Measurements from ENCODE around the gene ALG1.
A peak's percentile ranks its signal among the peaks of the same experiment; 100 is the strongest.
"Not testable (repeated sequence)": the region's sequence is repeated elsewhere in the genome, so short reads cannot be mapped to it uniquely, and the experiment has no call there.

ALG1 gene

GRCh38 chr16:5093746-5094145, 22.1 kb downstream of the ALG1 start:
- peaks cover 20 to 29% of the 10 kb centered on the region in 2 donors for H3K4me1 Mint-ChIP-seq
- not testable (repeated sequence) for DNase-seq; H3K4me3 Mint-ChIP-seq; ATAC-seq (replicated peaks); H3K27me3 Mint-ChIP-seq; H3K9me3 Mint-ChIP-seq
- H3K36me3 Mint-ChIP-seq: peaks cover 11 to 30% of the 10 kb centered on the region in 2 donors
- peak overlapping the region; percentile 53 for H3K27ac Mint-ChIP-seq

- Mint-ChIP-seq H3K36me3 (peaks cover 10 to 27% of the 10 kb centered on the region in 2 donors), H3K4me1 (peaks cover 22 to 31% of the 10 kb centered on the region in 2 donors)
- not testable (repeated sequence) for H3K27me3 Mint-ChIP-seq; H3K9me3 Mint-ChIP-seq; H3K27ac Mint-ChIP-seq; ATAC-seq (replicated peaks); H3K4me3 Mint-ChIP-seq; DNase-seq
These were observed 23.6 kb downstream of the ALG1 start for GRCh38 chr16:5095145-5095830.

DNA sequence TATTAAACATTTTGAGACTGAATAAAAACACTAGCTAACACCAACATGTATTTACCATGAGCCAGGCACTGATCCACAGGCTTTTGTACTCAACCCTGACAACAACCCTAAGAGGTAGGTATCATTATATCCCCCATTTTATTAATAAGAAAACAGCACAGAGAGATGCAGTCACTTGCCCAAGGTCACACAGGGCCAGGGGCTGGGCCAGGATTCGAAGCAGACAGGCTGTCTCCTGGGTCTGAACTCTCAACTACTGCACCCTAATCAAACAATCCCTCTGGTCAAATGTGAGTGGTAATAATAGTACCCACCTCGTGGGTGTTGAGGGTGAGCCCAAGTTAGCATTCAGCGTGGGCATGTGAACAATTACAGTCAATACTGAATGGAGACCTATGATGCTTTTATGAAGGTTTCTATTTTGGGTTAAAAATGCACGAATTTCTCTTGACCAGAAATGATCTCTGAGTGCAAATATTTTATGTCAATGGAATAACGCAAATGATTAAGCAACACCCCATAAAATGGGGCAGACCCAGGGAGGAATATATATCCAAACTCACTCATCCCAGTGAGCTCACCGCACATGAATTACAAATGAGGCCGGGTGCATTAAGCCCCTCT, 24.9 kb downstream of the ALG1 start:
- Mint-ChIP-seq H3K4me3 (peak overlapping the region; percentile 91 to 92), H3K4me1 (peaks cover 22 to 31% of the 10 kb centered on the region in 2 donors), H3K36me3 (peaks cover 10 to 22% of the 10 kb centered on the region in 2 donors), H3K27me3 (peaks cover 10 to 13% of the 10 kb centered on the region in 2 donors), H3K27ac (peak overlapping the region; percentile 96)
- not testable (repeated sequence) for DNase-seq; ATAC-seq (replicated peaks); H3K9me3 Mint-ChIP-seq

GRCh38 chr16:5097061-5097469, 25.4 kb downstream of the ALG1 start:
- not testable (repeated sequence) for H3K9me3 Mint-ChIP-seq; ATAC-seq (replicated peaks)
- peaks cover 15 to 16% of the 10 kb centered on the region in 2 donors for H3K27me3 Mint-ChIP-seq
- peak overlapping the region; percentile 91 to 92 for H3K4me3 Mint-ChIP-seq
- DNase-seq: peak; percentile 44
- peaks cover 10 to 18% of the 10 kb centered on the region in 2 donors for H3K36me3 Mint-ChIP-seq
- peak overlapping the region; percentile 96 for H3K27ac Mint-ChIP-seq
- peaks cover 20 to 28% of the 10 kb centered on the region in 2 donors for H3K4me1 Mint-ChIP-seq

DNA sequence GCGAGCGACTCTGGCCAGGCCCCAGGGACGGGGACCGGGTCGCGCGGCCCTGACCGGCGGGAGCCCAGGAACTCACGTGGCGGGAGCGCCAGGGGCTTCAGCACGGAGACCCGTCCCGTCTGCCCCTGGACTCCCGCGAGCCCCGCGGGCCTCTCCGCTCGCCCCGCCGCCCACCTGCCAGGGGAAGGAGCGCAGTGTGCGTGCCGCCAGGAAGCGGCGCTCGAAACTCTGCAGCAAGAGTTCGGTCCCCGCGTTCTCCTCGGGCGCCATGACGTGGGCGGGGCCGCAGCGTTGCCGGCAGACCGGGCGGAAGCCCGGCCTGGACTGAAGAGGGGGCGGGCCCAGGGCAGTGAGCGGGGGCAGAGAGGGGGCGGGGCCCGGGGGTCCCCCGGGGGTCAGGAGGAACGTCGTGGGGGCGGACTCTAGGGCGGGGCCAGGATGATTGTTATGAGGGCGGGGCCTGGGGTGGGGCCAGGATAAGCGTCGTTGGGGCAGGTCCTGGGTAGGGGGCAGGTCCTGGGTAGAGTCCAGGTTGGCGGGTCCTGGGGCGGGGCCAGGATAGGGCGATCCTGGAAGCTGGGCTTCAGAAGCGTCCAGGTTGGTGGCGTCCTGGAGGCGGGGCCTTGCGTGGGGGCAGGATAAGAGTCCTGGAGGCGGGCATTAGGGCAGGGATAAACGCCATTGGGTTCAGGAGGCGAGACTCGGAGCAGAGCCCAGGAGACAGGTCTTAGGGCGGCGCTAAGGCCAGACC, 26.0 kb downstream of the ALG1 start, which contains the start of gene EEF2KMT:
TSS of gene EEF2KMT (minus strand) at position 326 of the 751 bp plus-strand sequence. CDS start at position 270, 56 bp downstream.
- H3K27me3 Mint-ChIP-seq: peaks cover 17 to 22% of the 10 kb centered on the region in 2 donors
- H3K9me3 Mint-ChIP-seq: not testable (repeated sequence)
- H3K4me3 Mint-ChIP-seq: peak within 1 kb of the TSS; percentile 91 to 92
- DNase-seq: peak; percentile 98
- H3K4me1 Mint-ChIP-seq: peaks cover 16 to 24% of the 10 kb centered on the region in 2 donors
- H3K36me3 Mint-ChIP-seq: peaks cover 8 to 14% of the 10 kb centered on the region in 2 donors
- ATAC-seq (replicated peaks): peak; percentile 98 to 99
- H3K27ac Mint-ChIP-seq: peak within 1 kb of the TSS; percentile 96

DNA sequence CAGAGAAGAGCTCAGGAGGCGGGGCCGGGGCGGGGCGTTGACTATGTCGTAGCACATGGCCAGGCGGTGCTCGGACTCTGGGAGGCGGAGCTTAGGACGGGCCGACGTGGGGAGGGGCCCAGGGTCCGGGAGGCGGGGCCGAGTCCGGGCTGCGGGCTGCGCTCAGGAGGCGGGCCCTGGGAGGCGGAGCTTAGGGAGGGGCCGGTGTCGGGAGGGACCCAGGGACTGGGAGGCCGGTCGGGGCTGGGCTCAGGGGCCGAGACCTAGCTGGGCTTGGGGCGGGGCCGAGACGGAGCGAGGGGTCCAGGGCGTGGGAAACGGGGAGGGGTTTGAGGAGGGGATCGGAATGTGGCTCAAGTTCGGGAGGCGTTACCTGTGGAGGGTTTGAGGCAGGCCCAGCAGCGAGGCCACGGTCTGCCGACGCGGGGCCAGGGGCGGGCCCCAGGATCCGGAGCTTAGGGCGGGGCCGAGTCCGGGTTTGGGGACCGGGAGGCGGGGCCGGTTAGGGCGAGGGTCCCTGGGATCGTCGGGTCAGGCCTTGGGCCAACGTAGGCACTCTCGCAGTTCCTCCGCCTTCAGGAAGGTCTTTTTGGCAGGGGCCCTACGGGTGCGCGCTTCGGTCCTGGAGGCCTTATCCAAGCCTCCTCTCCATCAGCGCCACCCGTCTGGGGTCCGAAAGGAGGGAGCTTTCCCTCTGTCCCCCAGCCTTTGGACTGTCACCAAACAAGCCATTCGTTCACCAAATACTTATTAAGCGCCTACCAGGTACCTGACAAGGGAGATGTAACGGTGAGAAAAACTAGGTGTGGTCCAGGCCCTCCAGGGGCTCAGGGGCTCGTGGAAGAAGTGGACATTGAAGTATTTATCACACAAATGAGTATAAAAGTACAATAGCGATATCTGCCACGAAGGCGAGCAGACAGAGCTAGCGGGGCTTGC, 26.8 kb downstream of the ALG1 start:
- H3K27me3 Mint-ChIP-seq: peaks cover 17 to 25% of the 10 kb centered on the region in 2 donors
- not testable (repeated sequence) for ATAC-seq (replicated peaks)

GRCh38 chr16:5099174-5099573, 27.5 kb downstream of the ALG1 start:
- H3K9me3 Mint-ChIP-seq; H3K36me3 Mint-ChIP-seq; H3K27ac Mint-ChIP-seq; DNase-seq; ATAC-seq (replicated peaks); H3K4me3 Mint-ChIP-seq: not testable (repeated sequence)
- Mint-ChIP-seq H3K4me1 (peaks cover 15 to 19% of the 10 kb centered on the region in 2 donors), H3K27me3 (peaks cover 17 to 25% of the 10 kb centered on the region in 2 donors)

More for the DNA sequence above, 26.8 kb downstream of the ALG1 start:
- not testable (repeated sequence) for H3K36me3 Mint-ChIP-seq, H3K9me3 Mint-ChIP-seq
- peak overlapping the region; percentile 81 for H3K27ac Mint-ChIP-seq
- H3K4me1 Mint-ChIP-seq: peaks cover 15 to 24% of the 10 kb centered on the region in 2 donors
- H3K4me3 Mint-ChIP-seq: peak overlapping the region; percentile 91 to 92
- DNase-seq: peak; percentile 69

- peaks cover 20 to 25% of the 10 kb centered on the region in 2 donors for H3K27me3 Mint-ChIP-seq
- DNase-seq; H3K9me3 Mint-ChIP-seq; ATAC-seq (replicated peaks); H3K36me3 Mint-ChIP-seq; H3K4me1 Mint-ChIP-seq; H3K27ac Mint-ChIP-seq; H3K4me3 Mint-ChIP-seq: not testable (repeated sequence)
These were observed 31.8 kb downstream of the ALG1 start for GRCh38 chr16:5103296-5104032.

DNA sequence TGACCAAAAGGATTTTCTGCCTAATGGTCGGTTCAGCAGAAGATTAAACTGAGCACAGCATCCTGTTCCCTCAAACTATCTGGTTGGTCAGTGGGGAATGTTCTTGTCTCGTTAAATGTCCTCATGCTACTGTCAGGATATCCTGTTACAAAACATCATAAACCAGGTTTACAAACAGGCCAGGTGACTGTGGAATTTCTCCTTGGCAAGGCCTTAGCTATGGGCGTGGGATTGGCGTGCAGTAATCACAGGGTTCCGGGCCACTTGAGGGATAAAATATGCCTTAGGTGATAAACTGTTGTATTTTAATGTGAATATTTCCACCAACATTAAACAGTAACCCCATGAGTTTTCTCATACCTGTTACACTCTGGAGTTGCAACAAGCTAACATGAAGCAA, 33.4 kb downstream of the ALG1 start:
- not testable (repeated sequence) for H3K9me3 Mint-ChIP-seq; H3K4me3 Mint-ChIP-seq; DNase-seq; H3K4me1 Mint-ChIP-seq; ATAC-seq (replicated peaks); H3K36me3 Mint-ChIP-seq; H3K27ac Mint-ChIP-seq
- peaks cover 20 to 25% of the 10 kb centered on the region in 2 donors for H3K27me3 Mint-ChIP-seq

DNA sequence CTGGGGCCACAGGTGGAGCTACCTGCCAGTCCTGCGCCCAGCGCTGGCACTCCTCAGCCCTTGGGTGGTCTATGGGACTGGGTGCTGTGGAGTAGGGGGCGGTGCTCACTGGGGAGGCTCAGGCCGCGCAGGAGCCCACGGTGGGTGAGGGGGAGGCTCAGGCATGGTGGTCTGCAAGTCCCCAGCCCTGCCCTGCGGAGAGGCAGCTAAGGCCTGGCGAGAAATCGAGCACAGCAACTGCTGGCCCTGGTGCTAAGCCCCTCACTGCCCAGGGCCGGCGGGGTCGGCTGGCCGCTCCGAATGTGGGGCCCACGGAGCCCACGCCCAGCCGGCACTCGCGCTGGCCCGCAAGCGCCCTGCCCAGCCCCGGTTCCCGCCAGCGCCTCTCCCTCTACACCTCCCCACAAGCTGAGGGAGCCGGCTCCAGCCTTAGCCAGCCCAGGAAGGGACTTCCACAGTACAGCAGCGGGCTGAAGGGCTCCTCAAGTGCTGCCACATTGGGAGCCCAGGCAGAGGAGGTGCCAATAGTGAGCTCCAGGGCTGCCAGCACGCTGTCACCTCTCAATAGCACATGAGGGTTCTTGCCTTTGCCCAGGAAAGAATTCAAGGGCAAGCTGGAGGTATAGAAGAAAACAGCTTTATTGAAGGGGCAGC, 37.0 kb downstream of the ALG1 start:
- H3K9me3 Mint-ChIP-seq: no peaks in the 10 kb centered on the region
- ATAC-seq (replicated peaks): no peak
- no peak for DNase-seq
- no peak overlapping the region for H3K27ac Mint-ChIP-seq
- H3K4me1 Mint-ChIP-seq: no peaks in the 10 kb centered on the region
- H3K27me3 Mint-ChIP-seq: peaks cover 10 to 16% of the 10 kb centered on the region in 2 donors
- H3K36me3 Mint-ChIP-seq: peaks cover 0 to 4% of the 10 kb centered on the region in 2 donors
- H3K4me3 Mint-ChIP-seq: no peak overlapping the region

- H3K4me1 Mint-ChIP-seq; H3K36me3 Mint-ChIP-seq; ATAC-seq (replicated peaks); H3K27ac Mint-ChIP-seq; H3K4me3 Mint-ChIP-seq; DNase-seq; H3K9me3 Mint-ChIP-seq: not testable (repeated sequence)
- peaks cover 10 to 16% of the 10 kb centered on the region in 2 donors for H3K27me3 Mint-ChIP-seq
These were observed 39.3 kb downstream of the ALG1 start for GRCh38 chr16:5110933-5111332.

GRCh38 chr16:5116780-5117295, 45.2 kb downstream of the ALG1 start:
- Mint-ChIP-seq H3K27me3 (peaks cover 38 to 63% of the 10 kb centered on the region in 2 donors), H3K4me3 (peak overlapping the region in 1 of 2 donors; percentile 4), H3K4me1 (peaks cover 8 to 15% of the 10 kb centered on the region in 2 donors)
- H3K9me3 Mint-ChIP-seq; DNase-seq; H3K36me3 Mint-ChIP-seq; ATAC-seq (replicated peaks); H3K27ac Mint-ChIP-seq: not testable (repeated sequence)
